ENCODE data around the gene RPAP2. TPM values are rescaled to one million over a fixed set of nuclear protein-coding genes. Genes with fewer than 3 reads are reported as not detected.

RPAP2 gene
- total and polyA plus RNA-seq, 10 of the 15 experiments (the other 5 are each of a cell fraction or from before 2014, with no cell fraction given), result 11.4 to 39.5 (median 21.7) TPM

GRCh38 chr1:92399076-92399475 is 100.2 kb downstream of the RPAP2 start (continued):
- TF ChIP-seq REST (IDR thresholded peaks at IDR 0.05; ENCODE audit: low read depth, low read length) (no peak), MTA2 (IDR thresholded peaks at IDR 0.05; ENCODE audit: low read depth) (peak; percentile 66; the same call in 1 of the 2 replicates), GATAD2B (conservative IDR thresholded peaks at IDR 0.05; ENCODE audit: low read depth) (no peak), IRF4 (IDR thresholded peaks at IDR 0.05; ENCODE audit: low read depth, low read length) (peak; percentile 68; the same call in 1 of the 2 replicates), RFX5 (IDR thresholded peaks at IDR 0.05; ENCODE audit: low read depth, low read length) (no peak), TCF7 (IDR thresholded peaks at IDR 0.05; ENCODE audit: borderline replicate concordance) (0 out of 2 replicates have a peak, but pooled peaks have one; percentile 26), BCL11A (IDR thresholded peaks at IDR 0.05; ENCODE audit: low read depth, low read length) (peak; percentile 87), JUND (IDR thresholded peaks at IDR 0.05; ENCODE audit: low read depth, low read length) (no peak), SMC3 (IDR thresholded peaks at IDR 0.05; ENCODE audit: borderline replicate concordance, low read length) (no peak)

- ChIA-PET CTCF (interaction anchor here (0.7 kb wide), 1 partner anchor 86 kb away, joined by 4 read pairs; no protein-coding TSS in a partner anchor), SMC1A (ENCODE audit: uncharacterized antibody, unreplicated experiment) (no interaction called here), POLR2A (interaction anchor here (0.6 kb wide), 1 partner anchor 176 kb away, joined by 3 read pairs; no protein-coding TSS in a partner anchor), RAD21 (ENCODE audit: unreplicated experiment) (no interaction called here)
- intact Hi-C loops (cut with micrococcal nuclease; ENCODE audit: unreplicated experiment), result no loop called here
- Histone ChIP-seq H3K4me3 (no peak overlapping the region), H2AFZ (ENCODE audit: control insufficient read depth, low read depth, low read length) (no peak overlapping the region), H3K9ac (ENCODE audit: control insufficient read depth, insufficient read depth, low read length) (no peak overlapping the region), H3K9me3 (replicated peaks; ENCODE audit: control insufficient read depth, insufficient read depth, low read length) (peaks cover 4% of the 10 kb centered on the region; the same call in 2 of the 3 replicates), H3K27me3 (replicated peaks in 1 of 2; ENCODE audit: control insufficient read depth in 2 of 2, insufficient read depth in 2 of 2, low read length in 1 of 2) (no peaks in the 10 kb centered on the region), H3K4me1 (ENCODE audit: control insufficient read depth, insufficient read depth, low read length) (no peaks in the 10 kb centered on the region), H3K27ac (ENCODE audit: control insufficient read depth, insufficient read depth) (no peak overlapping the region), H3K36me3 (ENCODE audit: control insufficient read depth in 2 of 2, insufficient read depth in 2 of 2, low read length in 1 of 2) (no peaks in the 10 kb centered on the region), H3K4me2 (ENCODE audit: control insufficient read depth, insufficient read depth) (no peak overlapping the region), H4K20me1 (ENCODE audit: control insufficient read depth, insufficient read depth) (no peaks in the 10 kb centered on the region), H3K79me2 (ENCODE audit: control insufficient read depth, insufficient read depth, low read length) (no peaks in the 10 kb centered on the region)
- no peak for ATAC-seq
- WGBS (ENCODE audit: insufficient coverage, insufficient replicate concordance, low lambda C conversion rate, missing lambda C conversion rate), result 13% methylated on average over 1 of the region's 1 CpG
- no TSS peak for BruUV-seq (replicated peaks)
- no peak for DNase-seq (ENCODE audit: low read depth, low spot score)
- in situ Hi-C loops (cut with MboI), result no loop called here
- FAIRE-seq, result no peak
- TF ChIP-seq CBX5 (IDR thresholded peaks at IDR 0.05; ENCODE audit: low read depth) (no peak), EED (IDR thresholded peaks at IDR 0.05; ENCODE audit: low read depth) (no peak), MAX (IDR thresholded peaks at IDR 0.05; ENCODE audit: low read depth, low read length) (no peak), CREM (IDR thresholded peaks at IDR 0.05; ENCODE audit: low read depth) (no peak), RELA (IDR thresholded peaks at IDR 0.05; ENCODE audit: borderline replicate concordance, partially characterized antibody) (no peak), EP300 (IDR thresholded peaks at IDR 0.05; ENCODE audit: borderline replicate concordance in 1 of 2, control insufficient read depth in 1 of 2, low read depth in 2 of 2, low read length in 2 of 2) (no peak), MYC (IDR thresholded peaks at IDR 0.05; ENCODE audit: insufficient read depth, insufficient read length, insufficient replicate concordance, low read length, severe bottlenecking) (no peak), MLLT1 (IDR thresholded peaks at IDR 0.05) (no peak), POLR2A (IDR thresholded peaks at IDR 0.05; ENCODE audit: low read depth, low read length) (no peak), RB1 (IDR thresholded peaks at IDR 0.05; ENCODE audit: borderline replicate concordance) (no peak)
These were observed 105.8 kb downstream of the RPAP2 start for GRCh38 chr1:92404661-92405060.
